ENCODE results near the gene ABCA2.

ABCA2 gene

DNA sequence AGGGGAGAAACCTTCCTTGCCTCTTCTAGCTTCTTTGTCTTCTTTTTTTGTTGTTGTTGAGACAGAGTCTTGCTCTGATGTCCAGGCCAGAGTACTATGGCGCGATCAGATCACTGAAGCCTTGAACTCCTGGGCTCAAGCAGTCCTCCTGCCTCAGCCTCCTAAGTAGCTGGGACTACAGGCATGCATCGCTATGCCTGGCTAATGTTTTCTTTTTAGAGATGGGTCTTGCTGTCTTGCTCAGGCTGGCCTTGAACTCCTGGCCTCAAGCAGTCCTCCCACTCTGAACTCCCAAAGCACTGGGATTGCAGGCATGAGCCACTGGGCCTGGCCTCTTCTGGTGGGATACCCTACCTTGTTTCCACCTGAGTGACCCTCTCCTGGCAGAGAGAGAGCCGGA is 39.2 kb downstream of the ABCA2 start:
- TF ChIP-seq, protein P1, sequence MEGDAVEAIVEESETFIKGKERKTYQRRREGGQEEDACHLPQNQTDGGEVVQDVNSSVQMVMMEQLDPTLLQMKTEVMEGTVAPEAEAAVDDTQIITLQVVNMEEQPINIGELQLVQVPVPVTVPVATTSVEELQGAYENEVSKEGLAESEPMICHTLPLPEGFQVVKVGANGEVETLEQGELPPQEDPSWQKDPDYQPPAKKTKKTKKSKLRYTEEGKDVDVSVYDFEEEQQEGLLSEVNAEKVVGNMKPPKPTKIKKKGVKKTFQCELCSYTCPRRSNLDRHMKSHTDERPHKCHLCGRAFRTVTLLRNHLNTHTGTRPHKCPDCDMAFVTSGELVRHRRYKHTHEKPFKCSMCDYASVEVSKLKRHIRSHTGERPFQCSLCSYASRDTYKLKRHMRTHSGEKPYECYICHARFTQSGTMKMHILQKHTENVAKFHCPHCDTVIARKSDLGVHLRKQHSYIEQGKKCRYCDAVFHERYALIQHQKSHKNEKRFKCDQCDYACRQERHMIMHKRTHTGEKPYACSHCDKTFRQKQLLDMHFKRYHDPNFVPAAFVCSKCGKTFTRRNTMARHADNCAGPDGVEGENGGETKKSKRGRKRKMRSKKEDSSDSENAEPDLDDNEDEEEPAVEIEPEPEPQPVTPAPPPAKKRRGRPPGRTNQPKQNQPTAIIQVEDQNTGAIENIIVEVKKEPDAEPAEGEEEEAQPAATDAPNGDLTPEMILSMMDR (IDR thresholded peaks at IDR 0.05; ENCODE audit: low read depth, low read length), result no peak
- no peak for DNase-seq (ENCODE audit: extremely low read depth, low read depth)

DNA sequence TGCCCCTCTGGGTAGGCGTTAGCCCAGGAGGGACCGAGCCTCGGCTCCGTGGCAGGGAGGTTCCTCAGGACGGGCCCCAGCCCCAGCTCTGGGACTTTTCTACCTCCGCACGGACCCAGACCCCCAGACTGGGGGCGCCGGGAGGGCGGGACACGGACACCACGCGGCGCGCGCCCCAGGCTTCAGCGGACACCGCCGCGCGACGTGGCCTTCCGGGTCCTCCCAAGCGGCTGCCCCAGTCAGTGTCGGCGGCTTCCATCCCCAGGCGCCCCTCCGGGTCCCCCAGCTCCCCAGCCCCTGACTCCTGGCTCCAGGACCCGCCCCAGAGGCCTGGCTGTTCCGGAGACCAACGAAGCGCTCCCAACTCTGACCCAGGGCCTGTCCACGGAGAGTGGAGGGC is 42.2 kb downstream of the ABCA2 start:
- TF ChIP-seq, protein P1 (IDR thresholded peaks at IDR 0.05; ENCODE audit: low read depth, low read length), result no peak
- DNase-seq (ENCODE audit: extremely low read depth, low read depth), result no peak

GRCh38 chr9:136985027-136985602 is 42.9 kb downstream of the ABCA2 start:
- TF ChIP-seq, protein P1 (IDR thresholded peaks at IDR 0.05; ENCODE audit: low read depth, low read length), result no peak
- DNase-seq (ENCODE audit: extremely low read depth, low read depth), result no peak

- no peak for DNase-seq (ENCODE audit: extremely low read depth, low read depth)
- TF ChIP-seq, protein P1 (IDR thresholded peaks at IDR 0.05; ENCODE audit: low read depth, low read length), result no peak
Measured at GRCh38 chr9:136984464-136985026, 43.5 kb downstream of the ABCA2 start.

GRCh38 chr9:136983656-136984314 is 44.3 kb downstream of the ABCA2 start:
- TF ChIP-seq, protein P1 (IDR thresholded peaks at IDR 0.05; ENCODE audit: low read depth, low read length), result no peak
- DNase-seq (ENCODE audit: extremely low read depth, low read depth), result no peak

DNA sequence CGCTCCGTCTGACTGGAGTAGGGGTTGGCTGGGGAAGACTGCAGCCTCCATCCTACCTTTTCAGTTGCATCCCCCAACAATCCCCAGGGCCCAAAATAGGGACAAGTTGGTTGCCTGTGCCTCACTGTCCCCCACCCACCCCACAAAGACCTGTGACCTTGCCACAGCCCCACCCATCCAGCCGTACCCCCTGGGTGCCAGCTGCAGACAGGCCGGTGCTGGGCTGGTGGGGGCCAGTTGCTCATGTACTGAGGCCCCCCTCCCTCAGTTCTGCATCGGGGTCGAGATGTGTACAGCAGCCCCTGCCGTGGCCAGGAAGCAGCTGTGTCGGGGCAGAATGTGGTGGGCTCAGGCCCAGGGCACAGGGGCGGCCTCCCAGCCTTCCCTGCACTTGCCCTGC is 44.9 kb downstream of the ABCA2 start:
- no peak for DNase-seq (ENCODE audit: extremely low read depth, low read depth)
- TF ChIP-seq, protein P1 (IDR thresholded peaks at IDR 0.05; ENCODE audit: low read depth, low read length), result no peak
